IPS DF 19.7 (cell line): ENCODE measurements around the gene DUS3L.
"Not testable (repeated sequence)": the region's sequence is repeated elsewhere in the genome, so short reads cannot be mapped to it uniquely, and the experiment has no call there.

Experiments
- DNase-seq: peaks from one replicate; pipeline ENCODE4 v3.0.0-alpha.2; 2013; ENCODE audit warnings: low read depth, low spot score

DUS3L gene

DNA sequence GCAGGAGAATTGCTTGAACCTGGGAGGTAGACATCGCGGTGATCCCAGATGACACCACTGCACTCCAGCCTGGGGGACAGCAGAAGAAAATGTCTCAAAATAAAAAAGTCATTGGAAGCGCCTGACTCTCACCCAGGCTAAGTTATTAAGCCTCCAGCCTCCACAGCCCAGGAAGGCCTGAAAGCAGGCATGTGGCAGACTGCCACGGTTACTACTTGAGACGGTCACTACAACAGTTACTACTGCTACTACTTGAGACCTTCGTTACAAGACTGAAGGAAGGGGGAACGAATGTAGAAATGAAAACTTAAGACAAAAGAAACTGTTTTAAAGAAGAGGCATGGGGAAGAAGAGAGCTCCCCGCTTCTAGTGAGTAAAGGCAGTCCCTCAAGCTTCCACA is 16.0 kb downstream of the DUS3L start:
- no peak for DNase-seq

DNA sequence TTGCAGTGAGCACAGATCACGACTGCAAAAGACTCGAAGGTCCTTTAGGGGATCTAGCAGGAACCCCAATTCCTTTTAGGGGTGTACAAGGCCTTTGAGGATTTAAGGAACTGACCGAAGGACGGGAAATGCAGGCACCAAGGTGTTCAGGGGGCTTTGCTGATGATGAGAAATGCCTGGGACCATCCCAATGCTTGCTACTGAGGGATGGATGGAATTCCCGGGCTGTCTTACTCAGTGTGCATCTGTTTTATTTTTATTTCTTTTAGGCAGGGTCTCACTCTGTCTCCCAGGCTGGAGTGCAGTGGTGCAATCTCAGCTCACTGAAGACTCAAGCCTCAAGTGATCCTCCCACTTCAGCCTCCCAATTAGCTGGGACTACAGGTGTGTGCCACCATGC is 17.7 kb downstream of the DUS3L start:
- no peak for DNase-seq

DNA sequence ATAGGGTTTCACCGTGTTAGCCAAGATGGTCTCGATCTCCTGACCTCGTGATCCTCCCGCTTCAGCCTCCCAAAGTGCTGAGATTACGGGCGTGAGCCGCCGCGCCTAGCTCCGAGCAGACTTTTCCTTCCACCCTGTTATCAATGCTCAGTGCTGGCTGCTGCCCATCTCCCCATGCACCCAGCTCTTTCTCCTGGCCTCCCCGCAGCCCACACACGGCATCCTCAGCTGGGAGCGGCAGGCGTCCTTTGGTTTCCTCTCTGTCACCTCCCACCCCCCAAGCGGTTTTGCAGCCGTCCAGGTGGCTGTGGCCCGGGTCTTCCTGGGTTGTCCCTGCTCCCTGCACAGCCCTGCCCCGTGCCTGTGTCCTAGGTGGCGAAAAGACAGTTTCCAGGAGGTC is 18.5 kb downstream of the DUS3L start:
- DNase-seq, result no peak

DNA sequence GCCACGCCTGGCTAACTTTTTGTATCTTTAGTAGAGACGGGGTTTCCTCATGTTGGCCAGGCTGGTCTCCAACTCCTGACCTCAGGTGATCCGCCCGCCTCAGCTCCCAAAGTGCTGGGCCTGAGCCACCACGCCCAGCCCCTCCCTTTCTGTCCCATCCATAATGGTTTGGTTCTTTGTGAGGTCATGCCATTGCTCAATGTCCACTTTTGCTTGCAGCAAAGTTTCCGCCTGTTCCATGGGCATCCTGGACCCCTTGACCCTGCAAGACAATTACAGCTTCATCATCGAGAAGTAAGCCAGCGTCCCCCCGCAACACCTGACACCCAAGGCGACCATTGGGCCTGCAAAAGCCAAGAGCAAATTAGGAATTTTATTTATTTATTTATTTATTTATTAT is 23.0 kb downstream of the DUS3L start:
- no peak for DNase-seq

DNA sequence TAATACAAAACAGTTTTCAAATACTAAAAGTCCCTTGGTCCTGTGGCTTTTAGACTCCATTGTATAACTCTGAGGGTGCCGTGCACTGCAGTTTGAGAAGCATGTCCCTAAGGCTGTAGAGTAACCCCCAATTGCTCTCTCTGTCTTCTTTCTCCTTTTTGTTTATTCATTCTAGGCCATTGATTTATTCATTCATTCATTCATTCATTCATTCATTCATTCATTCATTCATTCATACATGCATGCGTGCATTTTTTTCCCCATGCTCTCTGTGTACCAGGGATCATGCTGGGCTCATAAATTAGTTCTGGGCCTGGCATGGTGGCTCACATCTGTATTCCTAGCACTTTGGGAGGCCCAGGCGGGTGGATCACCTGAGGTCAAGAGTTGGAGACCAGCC is 25.7 kb downstream of the DUS3L start:
- DNase-seq, result no peak

DNA sequence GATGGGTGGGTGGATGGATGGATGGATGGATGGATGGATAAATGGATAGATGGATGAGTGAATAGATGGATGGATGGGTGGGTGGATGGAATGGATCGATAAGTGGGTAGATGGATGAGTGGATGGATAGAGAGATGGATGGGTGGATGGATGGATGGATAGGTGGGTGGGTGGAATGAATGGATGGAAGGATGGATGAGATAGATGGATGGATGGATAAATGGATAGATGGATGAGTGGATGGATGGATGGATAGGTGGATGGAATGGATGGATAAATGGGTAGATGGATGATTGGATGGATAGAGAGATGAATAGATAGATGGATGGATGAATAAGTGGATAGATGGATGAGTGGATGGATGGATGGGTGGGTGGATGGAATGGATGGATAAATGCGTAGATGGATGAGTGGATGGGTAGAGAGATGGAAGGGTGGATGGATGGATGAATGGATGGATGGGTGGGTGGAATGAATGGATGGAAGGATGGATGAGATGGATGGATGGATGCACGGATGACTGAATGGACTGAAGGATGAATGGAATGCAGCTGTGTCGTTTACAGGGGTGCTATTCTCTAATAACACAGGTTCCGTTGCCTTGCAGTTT is 28.2 kb downstream of the DUS3L start:
- no peak for DNase-seq

DNA sequence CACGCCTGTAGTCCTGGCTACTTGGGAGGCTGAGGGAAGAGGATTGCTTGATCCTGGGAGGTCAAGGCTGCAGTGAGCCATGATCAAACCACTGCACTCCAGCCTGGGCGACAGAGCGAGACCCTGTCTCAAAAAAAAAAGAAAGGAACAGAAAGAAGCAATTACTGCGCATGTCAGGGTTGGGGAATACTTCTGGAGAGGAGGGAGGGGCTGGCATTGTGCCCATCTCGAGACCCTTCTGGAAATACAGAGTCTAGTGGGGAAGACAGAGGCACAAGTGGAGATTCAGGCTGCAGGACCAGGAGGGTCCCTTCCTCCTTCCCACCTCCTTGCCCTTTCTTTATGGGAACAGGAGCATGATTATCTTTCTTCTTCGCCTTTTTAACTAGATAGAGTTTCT is 37.2 kb downstream of the DUS3L start:
- DNase-seq, result no peak

DNA sequence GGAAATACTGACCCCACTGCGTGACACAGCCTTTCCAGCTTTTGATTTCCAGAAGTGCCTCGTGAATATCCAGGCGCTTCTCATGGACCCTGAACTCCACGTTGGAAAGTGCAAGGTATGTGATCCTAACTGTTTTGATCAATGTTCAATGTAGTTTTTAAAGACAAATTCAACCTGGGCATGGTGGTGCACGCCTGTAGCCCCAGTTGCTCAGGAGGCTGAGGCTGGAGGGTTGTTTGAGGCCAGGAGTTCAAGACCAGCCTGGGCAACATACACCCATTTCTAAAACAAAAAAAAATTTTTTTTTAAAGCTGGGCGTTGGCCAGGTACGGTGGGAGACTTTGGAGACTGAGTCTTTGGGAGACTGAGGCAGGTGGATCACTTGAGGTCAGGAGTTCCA is 39.3 kb downstream of the DUS3L start:
- no peak for DNase-seq

DNA sequence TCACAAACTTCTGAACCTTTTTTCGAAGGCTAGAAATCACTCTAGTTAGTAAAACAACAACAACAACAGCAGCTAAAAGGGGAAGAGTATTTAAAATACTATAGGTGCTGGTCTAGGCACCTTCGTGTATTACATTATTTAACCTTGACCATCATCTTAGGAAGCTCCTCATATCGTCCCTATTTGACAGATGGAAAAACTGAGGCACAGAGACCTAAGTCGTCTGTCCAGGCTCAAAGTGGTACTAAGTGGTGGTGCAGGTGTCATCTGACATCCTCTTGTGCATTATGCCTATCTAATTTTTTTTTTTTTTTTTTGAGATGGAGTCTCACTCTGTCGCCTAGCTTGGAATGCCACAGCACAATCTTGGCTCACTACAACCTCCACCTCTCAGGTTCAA is 41.5 kb downstream of the DUS3L start:
- no peak for DNase-seq

DNA sequence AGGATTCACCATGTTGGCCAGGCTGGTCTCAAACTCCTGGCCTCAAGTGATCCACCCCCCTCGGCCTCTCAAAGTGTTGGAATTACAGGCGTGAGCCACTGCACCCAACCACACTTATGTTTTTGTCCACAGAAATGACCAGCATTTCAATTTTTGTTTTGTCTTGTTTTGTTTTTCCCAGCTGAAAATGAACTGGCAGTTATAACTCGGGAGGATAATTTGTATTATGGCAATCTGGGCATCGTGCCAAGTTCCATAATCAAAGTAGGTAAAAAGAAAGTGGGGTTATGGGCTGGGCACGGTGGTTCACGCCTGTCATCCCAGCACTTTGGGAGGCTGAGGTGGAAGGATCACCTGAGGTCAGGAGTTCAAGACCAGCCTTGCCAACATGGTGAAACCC is 42.0 kb downstream of the DUS3L start:
- not testable (repeated sequence) for DNase-seq

DNA sequence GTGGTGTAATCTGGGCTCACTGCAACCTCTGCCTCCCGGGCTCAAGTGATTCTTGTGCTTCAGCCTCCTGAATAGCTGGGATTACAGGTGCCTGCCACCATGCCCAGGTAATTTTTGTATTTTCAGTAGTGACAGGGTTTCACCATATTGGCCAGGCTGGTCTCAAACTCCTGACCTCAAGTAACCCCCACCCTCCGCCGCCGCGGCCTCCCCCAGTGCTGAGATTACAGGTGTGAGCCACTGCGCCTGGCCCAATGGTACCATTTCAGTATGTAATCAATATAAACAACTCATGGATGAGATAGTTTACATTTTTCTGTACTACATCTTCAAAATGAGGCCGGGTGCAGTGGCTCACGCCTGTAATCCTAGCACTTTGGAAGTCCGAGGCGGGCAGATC is 46.0 kb downstream of the DUS3L start:
- not testable (repeated sequence) for DNase-seq

DNA sequence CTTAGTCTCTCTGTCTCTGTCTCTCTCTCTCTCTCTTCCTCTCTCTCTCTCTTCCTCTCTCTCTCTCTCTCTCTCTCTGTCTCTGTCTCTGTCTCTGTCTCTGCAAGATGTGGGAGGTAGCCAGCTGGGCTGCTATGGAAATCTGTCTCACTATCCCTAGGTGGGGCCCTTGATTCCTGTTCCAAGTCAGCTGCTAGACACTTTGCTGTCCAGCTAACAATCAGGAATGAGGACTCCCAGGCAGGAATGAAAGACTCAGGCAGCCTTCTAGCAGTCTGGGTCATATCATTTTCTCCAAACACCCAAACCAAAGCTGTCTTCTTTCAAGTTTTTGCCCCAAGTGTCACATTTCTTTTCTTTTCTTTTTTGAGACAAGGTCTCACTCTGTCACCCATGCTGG is 47.3 kb downstream of the DUS3L start:
- no peak for DNase-seq

DNA sequence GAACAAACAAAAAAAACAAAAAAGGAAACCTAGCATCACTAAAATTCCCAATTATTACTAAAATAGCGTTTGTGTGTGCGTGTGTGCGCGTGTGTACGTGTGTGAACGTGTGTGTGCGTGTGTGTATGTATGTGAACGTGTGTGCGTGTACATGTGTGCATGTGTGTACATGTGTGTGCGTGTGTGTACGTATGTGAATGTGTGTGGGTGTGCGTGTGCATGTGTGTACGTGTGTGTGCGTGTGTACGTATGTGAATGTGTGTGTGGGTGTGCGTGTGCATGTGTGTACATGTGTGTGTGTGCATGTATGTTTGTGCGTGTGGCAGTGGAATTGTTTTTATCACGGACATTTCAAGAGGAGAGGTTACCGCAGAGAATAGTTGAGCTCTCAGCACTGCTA is 48.9 kb downstream of the DUS3L start:
- no peak for DNase-seq

DNA sequence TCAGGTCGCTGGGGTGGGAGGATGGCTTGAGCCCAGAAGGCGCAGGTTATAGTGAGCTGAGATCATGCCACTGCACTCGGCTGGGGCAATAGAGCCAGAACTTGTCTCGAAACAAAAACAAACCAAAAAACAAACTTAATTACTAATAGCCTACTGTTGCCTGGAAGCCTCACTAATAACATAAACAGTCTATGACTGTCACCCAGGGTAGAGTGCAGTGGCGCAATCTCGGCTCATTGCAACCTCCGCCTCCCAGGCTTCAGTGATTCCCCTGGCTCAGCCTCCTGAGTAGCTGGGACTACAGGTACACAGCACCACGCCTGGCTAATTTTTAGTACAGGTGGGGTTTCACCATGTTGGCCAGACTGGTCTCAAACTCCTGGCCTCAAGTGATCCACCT is 52.5 kb downstream of the DUS3L start:
- no peak for DNase-seq
